ENCODE measurements around the gene TNFRSF6B. TPM values are rescaled to one million over a fixed set of nuclear protein-coding genes. Genes with fewer than 3 reads are reported as not detected.

The TNFRSF6B gene
- total RNA-seq, 1 donor from 2014 or later = 0.27 TPM

DNA sequence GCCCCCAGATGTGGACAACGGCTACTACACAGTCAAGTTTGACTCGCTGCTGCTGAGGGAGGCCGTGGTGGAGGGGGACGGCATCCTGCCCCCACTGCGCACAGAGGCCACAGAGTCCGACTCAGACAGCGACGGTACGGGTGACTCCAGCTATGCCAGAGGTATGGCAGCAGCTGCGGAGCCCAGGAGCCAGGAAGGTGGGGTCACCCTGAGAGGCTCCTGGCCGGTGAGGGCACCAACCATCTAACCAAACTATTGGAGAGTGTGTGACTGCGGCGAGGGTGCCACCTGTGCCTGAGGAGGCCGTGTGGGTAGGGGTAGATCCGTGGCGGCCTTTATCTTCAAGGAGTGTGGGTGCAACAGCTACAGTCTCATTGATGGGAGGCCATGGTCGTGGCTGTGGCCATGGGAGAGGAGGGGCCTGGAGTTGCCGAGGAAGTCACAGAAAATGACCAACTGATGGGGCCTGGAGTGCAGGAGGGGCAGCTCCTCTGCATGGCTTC is 37.2 kb downstream of the TNFRSF6B start:
- H3K27ac ChIP-seq (replicated peaks) = no peak overlapping the region
- H3K27me3 ChIP-seq (ENCODE audit: low read depth) = no peaks in the 10 kb centered on the region
- TF ChIP-seq, protein P1, sequence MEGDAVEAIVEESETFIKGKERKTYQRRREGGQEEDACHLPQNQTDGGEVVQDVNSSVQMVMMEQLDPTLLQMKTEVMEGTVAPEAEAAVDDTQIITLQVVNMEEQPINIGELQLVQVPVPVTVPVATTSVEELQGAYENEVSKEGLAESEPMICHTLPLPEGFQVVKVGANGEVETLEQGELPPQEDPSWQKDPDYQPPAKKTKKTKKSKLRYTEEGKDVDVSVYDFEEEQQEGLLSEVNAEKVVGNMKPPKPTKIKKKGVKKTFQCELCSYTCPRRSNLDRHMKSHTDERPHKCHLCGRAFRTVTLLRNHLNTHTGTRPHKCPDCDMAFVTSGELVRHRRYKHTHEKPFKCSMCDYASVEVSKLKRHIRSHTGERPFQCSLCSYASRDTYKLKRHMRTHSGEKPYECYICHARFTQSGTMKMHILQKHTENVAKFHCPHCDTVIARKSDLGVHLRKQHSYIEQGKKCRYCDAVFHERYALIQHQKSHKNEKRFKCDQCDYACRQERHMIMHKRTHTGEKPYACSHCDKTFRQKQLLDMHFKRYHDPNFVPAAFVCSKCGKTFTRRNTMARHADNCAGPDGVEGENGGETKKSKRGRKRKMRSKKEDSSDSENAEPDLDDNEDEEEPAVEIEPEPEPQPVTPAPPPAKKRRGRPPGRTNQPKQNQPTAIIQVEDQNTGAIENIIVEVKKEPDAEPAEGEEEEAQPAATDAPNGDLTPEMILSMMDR (IDR thresholded peaks at IDR 0.05; ENCODE audit: borderline replicate concordance) = no peak
- no peak overlapping the region for H3K4me3 ChIP-seq
- H3K36me3 ChIP-seq = peaks cover 33% of the 10 kb centered on the region
- DNase-seq = no peak
- H3K9me3 ChIP-seq (replicated peaks) = no peaks in the 10 kb centered on the region
- intact Hi-C loops (cut with micrococcal nuclease) = no loop called here
- peaks cover 17% of the 10 kb centered on the region for H3K4me1 ChIP-seq

DNA sequence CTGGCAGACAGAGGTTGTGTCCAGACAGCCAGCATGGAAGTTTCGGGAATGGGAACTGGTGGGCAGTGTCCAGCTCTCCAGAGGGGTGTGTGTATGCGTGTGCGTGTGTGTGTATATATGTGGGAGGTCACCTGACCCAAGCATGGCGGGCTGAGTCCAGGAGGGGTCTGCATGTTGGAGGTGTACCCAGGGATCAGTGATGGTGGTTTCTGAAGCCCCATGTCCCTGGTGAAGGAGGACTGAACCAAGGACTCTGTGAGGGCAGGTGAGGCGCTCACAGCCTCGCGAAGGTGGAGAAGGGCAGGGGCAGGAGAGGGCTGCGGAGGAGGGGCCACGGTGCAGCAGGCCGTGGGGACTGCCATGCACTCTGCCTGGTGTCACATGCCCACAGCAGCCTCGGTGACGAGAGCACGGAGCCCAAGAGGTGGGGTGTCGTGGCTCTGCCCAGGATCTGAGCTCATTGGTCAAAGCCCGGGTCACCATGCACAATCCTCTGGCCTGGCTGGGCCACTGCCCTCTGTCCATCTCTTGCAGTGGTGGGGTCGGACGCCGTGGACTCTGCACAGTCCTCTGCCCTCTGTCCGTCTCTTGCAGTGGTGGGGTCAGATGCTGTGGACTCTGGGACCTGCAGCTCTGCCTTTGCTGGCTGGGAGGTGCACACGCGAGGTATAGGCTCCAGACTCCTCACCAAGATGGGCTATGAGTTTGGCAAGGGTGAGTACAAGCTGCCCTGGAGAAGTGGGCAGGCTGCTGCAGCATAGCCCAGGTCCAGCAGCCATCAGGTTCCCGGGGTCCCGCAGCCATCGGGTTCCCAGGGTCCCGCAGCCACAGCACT is 37.9 kb downstream of the TNFRSF6B start:
- H3K4me3 ChIP-seq = no peak overlapping the region

DNA sequence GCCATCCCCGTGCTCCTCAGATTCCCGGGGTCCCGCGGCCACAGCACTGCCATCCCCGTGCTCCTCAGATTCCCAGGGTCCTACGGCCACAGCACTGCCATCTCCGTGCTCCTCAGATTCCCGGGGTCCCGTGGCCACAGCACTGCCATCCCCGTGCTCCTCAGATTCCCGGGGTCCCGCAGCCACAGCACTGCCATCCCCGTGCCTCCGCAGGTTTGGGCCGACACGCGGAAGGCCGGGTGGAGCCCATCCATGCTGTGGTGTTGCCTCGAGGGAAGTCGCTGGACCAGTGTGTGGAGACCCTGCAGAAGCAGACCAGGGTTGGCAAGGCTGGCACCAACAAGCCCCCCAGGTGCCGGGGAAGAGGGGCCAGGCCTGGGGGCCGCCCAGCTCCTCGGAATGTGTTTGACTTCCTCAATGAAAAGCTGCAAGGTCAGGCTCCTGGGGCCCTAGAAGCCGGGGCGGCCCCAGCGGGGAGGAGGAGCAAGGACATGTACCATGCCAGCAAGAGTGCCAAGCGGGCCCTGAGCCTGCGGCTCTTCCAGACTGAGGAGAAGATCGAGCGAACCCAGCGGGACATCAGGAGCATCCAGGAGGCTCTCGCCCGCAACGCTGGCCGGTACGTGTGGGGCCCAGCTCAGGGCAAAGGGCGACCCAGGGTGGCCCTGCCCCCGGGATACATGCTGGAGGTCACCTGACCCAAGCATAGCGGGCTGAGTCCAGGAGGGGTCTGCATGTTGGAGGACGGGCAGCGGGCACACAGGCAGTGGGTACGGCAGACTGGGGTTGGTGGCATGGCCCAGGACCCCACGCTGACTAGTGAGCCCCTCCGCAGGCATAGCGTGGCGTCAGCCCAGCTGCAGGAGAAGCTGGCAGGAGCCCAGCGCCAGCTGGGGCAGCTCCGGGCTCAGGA is 38.8 kb downstream of the TNFRSF6B start:
- no peak overlapping the region for H3K27ac ChIP-seq (replicated peaks)
- intact Hi-C loops (cut with micrococcal nuclease) = no loop called here
- no peak for DNase-seq

More for the DNA sequence above, 37.9 kb downstream of the TNFRSF6B start:
- H3K36me3 ChIP-seq = peaks cover 33% of the 10 kb centered on the region
- DNase-seq = no peak
- no peak overlapping the region for H3K27ac ChIP-seq (replicated peaks)
- intact Hi-C loops (cut with micrococcal nuclease) = no loop called here
- TF ChIP-seq, protein P1 (IDR thresholded peaks at IDR 0.05; ENCODE audit: borderline replicate concordance) = no peak
- H3K4me1 ChIP-seq = peaks cover 23% of the 10 kb centered on the region
- no peaks in the 10 kb centered on the region for H3K9me3 ChIP-seq (replicated peaks)
- no peaks in the 10 kb centered on the region for H3K27me3 ChIP-seq (ENCODE audit: low read depth)

DNA sequence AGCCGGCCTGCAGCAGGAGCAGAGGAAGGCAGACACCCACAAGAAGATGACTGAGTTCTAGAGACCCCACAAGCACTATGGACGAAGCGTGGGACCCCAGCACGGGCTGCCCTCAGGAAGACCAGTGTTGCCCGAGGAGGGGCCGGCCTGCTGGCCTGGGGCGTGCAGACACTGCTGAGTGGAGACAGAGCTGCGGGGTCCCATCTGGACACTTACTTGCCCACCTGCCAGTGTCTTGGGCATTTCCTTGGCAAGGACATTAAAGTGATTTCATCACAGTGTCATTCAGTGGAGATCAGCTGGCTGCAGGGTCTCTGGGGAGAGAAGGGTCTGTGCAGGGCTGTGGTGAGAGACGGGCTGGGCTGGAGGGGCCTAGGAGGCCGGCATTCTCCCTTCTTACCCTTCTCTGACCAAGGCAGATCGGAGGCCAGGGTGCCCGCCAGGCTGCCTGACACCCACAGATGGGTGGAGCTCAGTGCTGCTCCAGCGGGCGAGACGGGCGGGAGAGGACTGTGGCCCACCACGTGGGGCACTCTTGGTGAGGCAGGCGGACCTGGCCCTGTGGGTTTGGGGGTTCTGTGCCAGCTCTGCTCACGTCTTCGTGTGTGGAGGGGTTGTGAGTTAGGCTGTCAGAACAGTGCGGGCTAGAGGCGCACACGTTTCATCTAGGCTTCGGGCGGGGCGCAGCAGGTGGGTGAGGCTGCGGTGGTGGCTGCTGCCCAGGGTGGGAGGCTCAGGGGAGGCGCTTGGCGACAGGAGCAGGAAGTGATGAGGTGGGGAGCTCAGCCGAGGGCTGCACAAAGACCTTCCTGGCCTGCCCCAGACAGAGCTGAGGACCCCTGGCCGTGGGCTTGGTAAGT is 39.6 kb downstream of the TNFRSF6B start, which contains the start of gene LIME1:
Gene LIME1 (plus strand): TSS at position 806 of the 860 bp plus-strand sequence. CDS start 886 bp downstream, outside the sequence.
- H3K27me3 ChIP-seq (ENCODE audit: low read depth) = no peaks in the 10 kb centered on the region

More for the DNA sequence above, 38.8 kb downstream of the TNFRSF6B start:
- TF ChIP-seq, protein P1 (IDR thresholded peaks at IDR 0.05; ENCODE audit: borderline replicate concordance) = no peak
- Histone ChIP-seq H3K36me3 (peaks cover 33% of the 10 kb centered on the region), H3K4me3 (no peak overlapping the region), H3K27me3 (ENCODE audit: low read depth) (no peaks in the 10 kb centered on the region), H3K9me3 (replicated peaks) (no peaks in the 10 kb centered on the region), H3K4me1 (peaks cover 24% of the 10 kb centered on the region)

More for the DNA sequence above, 39.6 kb downstream of the TNFRSF6B start, which contains the start of gene LIME1:
- Histone ChIP-seq H3K27ac (replicated peaks) (no peak within 1 kb of the TSS), H3K4me1 (peaks cover 33% of the 10 kb centered on the region), H3K9me3 (replicated peaks) (no peaks in the 10 kb centered on the region), H3K36me3 (peaks cover 33% of the 10 kb centered on the region), H3K4me3 (peak within 1 kb of the TSS; percentile 78)
- no peak for DNase-seq
- TF ChIP-seq, protein P1 (IDR thresholded peaks at IDR 0.05; ENCODE audit: borderline replicate concordance) = no peak
- intact Hi-C loops (cut with micrococcal nuclease) = no loop called here
